Measurements from ENCODE around the gene DCAF10. TPM values are rescaled to one million over a fixed set of nuclear protein-coding genes. Genes with fewer than 3 reads are reported as not detected.
A peak's percentile ranks its signal among the peaks of the same experiment; 100 is the strongest.

DCAF10 gene
- total and polyA plus RNA-seq, 2 of the 8 experiments (the other 6 are each of a cell fraction or from before 2014, with no cell fraction given), result 7.1 to 15.0 TPM

- H4K5ac ChIP-seq (ENCODE audit: insufficient read length, low read depth, low read length), result no peak overlapping the region
- ChIA-PET POLR2A (ENCODE audit: partially characterized antibody) (no interaction called here), CTCF (ENCODE audit: partially characterized antibody) (interaction anchor here (0.6 kb wide), 1 partner anchor 37 kb away, joined by 4 read pairs; no protein-coding TSS in a partner anchor)
- no peak overlapping the region for H3K4ac ChIP-seq (replicated peaks; ENCODE audit: insufficient read length, low read depth, low read length)
- H2BK12ac ChIP-seq (ENCODE audit: low read depth, low read length), result no peak overlapping the region
- H3K9ac ChIP-seq (replicated peaks in 1 of 4; ENCODE audit: extremely low read depth in 1 of 4, low read depth in 3 of 4, low read length in 3 of 4), result no peak overlapping the region
- no peak overlapping the region for H4K8ac ChIP-seq (ENCODE audit: extremely low read depth, insufficient read depth, low read length)
- H3K23ac ChIP-seq (ENCODE audit: insufficient read length), result no peak overlapping the region
- H3K79me2 ChIP-seq (ENCODE audit: control insufficient read depth in 1 of 2, insufficient read depth in 2 of 2, low read length in 2 of 2), result peaks cover 0 to 24% of the 10 kb centered on the region in 2 experiments; a peak in 2 of 4 replicates
- peaks cover 4 to 8% of the 10 kb centered on the region in 2 experiments for H4K20me1 ChIP-seq (replicated peaks in 1 of 2; ENCODE audit: control insufficient read depth in 1 of 2, insufficient read depth in 2 of 2, low read length in 2 of 2)
- peaks cover 5% of the 10 kb centered on the region; the same call in 1 of the 2 replicates for H3K23me2 ChIP-seq (ENCODE audit: low read depth, low read length)
- H3K4me2 ChIP-seq (ENCODE audit: insufficient read depth in 1 of 2, low read depth in 2 of 2, low read length in 2 of 2), result no peak overlapping the region
- H3K79me1 ChIP-seq (ENCODE audit: low read depth, low read length), result peaks cover 2% of the 10 kb centered on the region; the same call in 1 of the 2 replicates
- no peak overlapping the region for H4K91ac ChIP-seq (replicated peaks; ENCODE audit: insufficient read length, low read length)
- no peak overlapping the region for H3K14ac ChIP-seq (ENCODE audit: insufficient read length)
- WGBS, 2 experiments (ENCODE audit: extremely low coverage in 1 of 2, insufficient coverage in 1 of 2, insufficient read length in 1 of 2, insufficient replicate concordance in 2 of 2, low coverage in 1 of 2, low lambda C conversion rate in 2 of 2, missing lambda C conversion rate in 1 of 2), result 84% methylated on average over 4 of the region's 4 CpGs; no CpG with 5 or more reads in 1 of the 2 experiments
- FAIRE-seq (no peak), DNase-seq (ENCODE audit: low read depth in 1 of 2, low spot score in 2 of 2) (no peak)
- H2BK20ac ChIP-seq (ENCODE audit: low read length), result no peak overlapping the region
- H2AFZ ChIP-seq (ENCODE audit: low read length), result no peak overlapping the region
- H3K36me3 ChIP-seq (ENCODE audit: control insufficient read depth in 2 of 4, insufficient read depth in 4 of 4, low read length in 3 of 4), result no peaks in the 10 kb centered on the region
- no peak overlapping the region for H2BK15ac ChIP-seq (ENCODE audit: low read length)
- H2BK120ac ChIP-seq (replicated peaks; ENCODE audit: low read depth, low read length), result no peak overlapping the region
- no peaks in the 10 kb centered on the region for H3K9me3 ChIP-seq (ENCODE audit: insufficient read depth in 2 of 2, low read depth in 1 of 2, low read length in 1 of 2)
- H3K27ac ChIP-seq (ENCODE audit: low read depth, low read length), result no peak overlapping the region
- H3K27me3 ChIP-seq (replicated peaks in 1 of 4; ENCODE audit: control insufficient read depth in 3 of 4, extremely low read depth in 1 of 4, insufficient read depth in 3 of 4, low read length in 3 of 4), result no peaks in the 10 kb centered on the region
- H3K18ac ChIP-seq (ENCODE audit: extremely low read depth, low read length), result no peak overlapping the region
- H3K56ac ChIP-seq (replicated peaks; ENCODE audit: insufficient read length, low read depth, low read length), result no peak overlapping the region
- no peak overlapping the region for H2BK5ac ChIP-seq (ENCODE audit: low read depth, low read length)
- H2AK5ac ChIP-seq (ENCODE audit: low read depth, low read length), result no peak overlapping the region
- H3K4me3 ChIP-seq (ENCODE audit: extremely low read depth in 1 of 4, insufficient read depth in 2 of 4, low read depth in 3 of 4, low read length in 4 of 4), result no peak overlapping the region
- peaks cover 2 to 6% (median 5%) of the 10 kb centered on the region in 4 experiments; a peak in 5 of 7 replicates for H3K4me1 ChIP-seq (replicated peaks in 1 of 4; ENCODE audit: control insufficient read depth in 3 of 4, insufficient read depth in 4 of 4, low read length in 3 of 4)
- no peak for TF ChIP-seq USF2 (IDR thresholded peaks at IDR 0.05; ENCODE audit: low read length)
- no peak for TF ChIP-seq CTCF (IDR thresholded peaks at IDR 0.05; ENCODE audit: control extremely low read depth in 1 of 3, insufficient read depth in 1 of 3, low read depth in 1 of 3, low read length in 3 of 3)
- TF ChIP-seq POU5F1 (IDR thresholded peaks at IDR 0.05; ENCODE audit: low read depth, low read length), result no peak
- no peak for TF ChIP-seq BRCA1 (IDR thresholded peaks at IDR 0.05; ENCODE audit: low read depth, low read length)
- TF ChIP-seq RAD21 (IDR thresholded peaks at IDR 0.05 in 1 of 2, conservative IDR thresholded peaks at IDR 0.05 in 1 of 2; ENCODE audit: low read depth in 2 of 2, low read length in 2 of 2), result 0 out of 4 replicates have a peak, but pooled peaks of 1 of the 2 experiments have one; percentile 4
- TF ChIP-seq KDM5A (IDR thresholded peaks at IDR 0.05; ENCODE audit: low read length), result no peak
- no peak for TF ChIP-seq YY1 (IDR thresholded peaks at IDR 0.05; ENCODE audit: low read depth, low read length)
- TF ChIP-seq KDM1A (IDR thresholded peaks at IDR 0.05; ENCODE audit: borderline replicate concordance, low read length), result no peak
Measured at GRCh38 chr9:37806271-37806670, 5.7 kb downstream of the DCAF10 start.

All from H1 (cell line).